ENCODE results near the gene MYL6B. TPM values are rescaled to one million over a fixed set of nuclear protein-coding genes. Genes with fewer than 3 reads are reported as not detected.

MYL6B gene
- total and polyA plus RNA-seq, 8 donors: 32.6 to 193 (median 161) TPM

DNA sequence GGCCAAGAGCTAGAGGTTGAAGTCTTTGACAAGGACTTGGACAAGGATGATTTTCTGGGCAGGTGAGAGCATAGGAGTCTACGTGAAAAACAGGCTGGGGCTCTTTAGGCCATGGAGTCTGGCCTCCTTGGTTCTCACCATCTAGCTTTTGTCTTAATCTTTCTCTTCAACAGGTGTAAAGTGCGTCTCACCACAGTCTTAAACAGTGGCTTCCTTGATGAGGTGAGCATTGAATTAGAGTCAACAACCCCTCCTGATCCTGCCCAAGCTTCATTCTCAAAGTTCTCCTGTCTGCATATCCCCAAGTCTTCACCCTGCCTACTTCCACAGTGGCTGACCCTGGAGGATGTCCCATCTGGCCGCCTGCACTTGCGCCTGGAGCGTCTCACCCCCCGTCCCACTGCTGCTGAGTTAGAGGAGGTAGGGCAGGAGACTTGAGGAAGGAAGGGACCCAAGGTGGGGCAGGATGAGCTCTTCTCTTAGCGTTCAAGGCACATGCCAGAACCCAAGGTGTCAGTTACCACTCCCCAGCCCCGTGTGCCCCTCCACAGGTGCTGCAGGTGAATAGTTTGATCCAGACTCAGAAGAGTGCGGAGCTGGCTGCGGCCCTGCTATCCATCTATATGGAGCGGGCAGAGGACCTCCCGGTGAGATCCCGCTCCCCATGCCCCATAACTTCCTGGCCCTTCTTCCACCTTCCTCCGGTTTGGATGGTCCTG, 14.4 kb upstream of the MYL6B start:
- intact Hi-C loops (cut with DNase I): no loop called here
- TF ChIP-seq, protein P1, sequence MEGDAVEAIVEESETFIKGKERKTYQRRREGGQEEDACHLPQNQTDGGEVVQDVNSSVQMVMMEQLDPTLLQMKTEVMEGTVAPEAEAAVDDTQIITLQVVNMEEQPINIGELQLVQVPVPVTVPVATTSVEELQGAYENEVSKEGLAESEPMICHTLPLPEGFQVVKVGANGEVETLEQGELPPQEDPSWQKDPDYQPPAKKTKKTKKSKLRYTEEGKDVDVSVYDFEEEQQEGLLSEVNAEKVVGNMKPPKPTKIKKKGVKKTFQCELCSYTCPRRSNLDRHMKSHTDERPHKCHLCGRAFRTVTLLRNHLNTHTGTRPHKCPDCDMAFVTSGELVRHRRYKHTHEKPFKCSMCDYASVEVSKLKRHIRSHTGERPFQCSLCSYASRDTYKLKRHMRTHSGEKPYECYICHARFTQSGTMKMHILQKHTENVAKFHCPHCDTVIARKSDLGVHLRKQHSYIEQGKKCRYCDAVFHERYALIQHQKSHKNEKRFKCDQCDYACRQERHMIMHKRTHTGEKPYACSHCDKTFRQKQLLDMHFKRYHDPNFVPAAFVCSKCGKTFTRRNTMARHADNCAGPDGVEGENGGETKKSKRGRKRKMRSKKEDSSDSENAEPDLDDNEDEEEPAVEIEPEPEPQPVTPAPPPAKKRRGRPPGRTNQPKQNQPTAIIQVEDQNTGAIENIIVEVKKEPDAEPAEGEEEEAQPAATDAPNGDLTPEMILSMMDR (IDR thresholded peaks at IDR 0.05): no peak
- ATAC-seq (no peak), DNase-seq (no peak)
- Histone ChIP-seq H3K27me3 (no peaks in the 10 kb centered on the region), H3K4me1 (peaks cover 0 to 15% of the 10 kb centered on the region in 2 donors), H3K9me3 (no peaks in the 10 kb centered on the region), H3K27ac (no peak overlapping the region), H3K4me3 (no peak overlapping the region), H3K36me3 (peaks cover 0 to 100% of the 10 kb centered on the region in 2 donors)

DNA sequence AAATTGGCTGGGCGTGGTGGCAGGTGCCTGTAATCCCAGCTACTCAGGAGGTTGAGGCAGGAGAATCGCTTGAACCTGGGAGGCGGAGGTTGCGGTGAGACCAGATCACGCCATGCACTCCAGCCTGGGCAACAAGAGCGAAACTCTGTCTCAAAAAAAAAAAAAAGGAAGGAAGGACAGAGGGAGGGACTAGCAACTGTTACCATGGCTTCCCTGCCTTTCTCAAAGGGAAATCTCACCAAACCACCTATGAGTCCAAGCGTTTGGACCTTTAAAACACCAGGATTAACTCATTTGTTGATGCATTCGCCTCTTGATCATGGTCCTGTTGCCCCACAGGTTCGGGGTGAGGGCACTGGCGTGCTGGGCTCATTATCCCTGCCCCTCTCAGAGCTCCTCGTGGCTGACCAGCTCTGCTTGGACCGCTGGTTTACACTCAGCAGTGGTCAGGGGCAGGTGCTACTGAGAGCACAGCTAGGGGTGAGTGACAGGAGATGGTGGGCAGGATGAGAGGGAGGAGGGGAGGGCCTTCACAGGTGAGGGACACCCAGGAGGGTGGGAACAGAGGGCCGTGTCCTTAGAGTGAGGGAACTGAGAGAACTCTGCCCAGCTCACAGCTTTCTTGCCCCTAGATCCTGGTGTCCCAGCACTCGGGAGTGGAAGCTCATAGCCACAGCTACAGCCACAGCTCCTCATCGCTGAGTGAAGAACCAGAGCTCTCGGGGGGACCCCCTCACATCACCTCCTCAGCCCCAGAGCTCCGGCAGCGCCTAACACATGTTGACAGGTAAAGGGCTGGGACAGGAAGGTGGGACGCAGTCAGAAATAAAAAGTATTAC, 10.2 kb upstream of the MYL6B start:
- Histone ChIP-seq H3K27me3 (no peaks in the 10 kb centered on the region), H3K9me3 (no peaks in the 10 kb centered on the region), H3K4me1 (peaks cover 0 to 37% of the 10 kb centered on the region in 2 donors), H3K27ac (peak overlapping the region in 1 of 2 donors; percentile 64), H3K36me3 (peaks cover 0 to 83% of the 10 kb centered on the region in 2 donors), H3K4me3 (no peak overlapping the region)
- intact Hi-C loops (cut with DNase I): no loop called here
- DNase-seq: no peak
- peak; percentile 7 for ATAC-seq
- TF ChIP-seq, protein P1 (IDR thresholded peaks at IDR 0.05): no peak

DNA sequence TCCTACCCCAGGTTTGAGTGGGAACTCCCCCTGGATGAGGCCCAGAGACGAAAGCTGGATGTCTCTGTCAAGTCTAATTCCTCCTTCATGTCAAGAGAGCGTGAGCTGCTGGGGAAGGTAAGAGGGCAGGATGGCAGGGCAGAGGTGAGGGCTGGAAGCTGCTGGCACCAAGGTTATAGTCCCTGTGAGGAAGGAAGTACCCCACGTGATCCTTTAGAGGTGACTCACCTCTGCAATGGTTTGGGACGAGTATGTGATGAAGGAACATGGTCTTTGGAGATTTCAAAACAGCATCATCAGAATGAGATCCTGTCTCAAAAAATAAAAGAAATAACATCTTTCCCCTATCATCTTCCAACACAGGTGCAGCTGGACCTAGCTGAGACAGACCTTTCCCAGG, 9.2 kb upstream of the MYL6B start:
- peaks cover 0 to 41% of the 10 kb centered on the region in 2 donors for H3K4me1 ChIP-seq
- TF ChIP-seq, protein P1 (IDR thresholded peaks at IDR 0.05): no peak
- intact Hi-C loops (cut with DNase I): no loop called here
- no peak overlapping the region for H3K4me3 ChIP-seq
- H3K9me3 ChIP-seq: no peaks in the 10 kb centered on the region
- H3K27me3 ChIP-seq: no peaks in the 10 kb centered on the region
- H3K27ac ChIP-seq: peak overlapping the region; percentile 27 to 71
- peaks cover 0 to 73% of the 10 kb centered on the region in 2 donors for H3K36me3 ChIP-seq
- ATAC-seq: no peak
- DNase-seq: no peak

DNA sequence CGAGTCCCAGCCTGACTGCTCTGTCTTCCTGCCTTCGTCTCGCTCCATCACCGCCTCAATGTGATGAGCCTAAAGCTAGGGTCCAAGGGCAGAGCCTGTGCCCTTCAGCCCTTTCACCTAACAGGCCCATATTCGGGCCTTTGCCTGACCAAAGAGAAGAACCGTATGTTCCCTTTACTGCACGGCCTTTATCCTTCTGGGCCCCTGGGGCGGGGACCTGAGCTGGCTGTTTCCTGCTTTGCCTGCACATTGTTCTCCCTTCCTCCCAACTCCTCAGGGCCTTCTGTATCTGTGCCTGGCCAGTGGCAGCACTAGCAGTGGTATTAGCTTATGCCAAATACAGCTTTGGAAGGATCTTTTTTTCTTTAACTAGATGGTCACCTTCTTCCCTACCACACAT, 8.5 kb upstream of the MYL6B start:
- DNase-seq: no peak
- Histone ChIP-seq H3K9me3 (no peaks in the 10 kb centered on the region), H3K4me1 (peaks cover 0 to 41% of the 10 kb centered on the region in 2 donors), H3K27me3 (no peaks in the 10 kb centered on the region), H3K36me3 (peaks cover 0 to 66% of the 10 kb centered on the region in 2 donors), H3K4me3 (no peak overlapping the region), H3K27ac (peak overlapping the region; percentile 27 to 71)
- no peak for ATAC-seq
- TF ChIP-seq, protein P1 (IDR thresholded peaks at IDR 0.05): no peak
- intact Hi-C loops (cut with DNase I): no loop called here

DNA sequence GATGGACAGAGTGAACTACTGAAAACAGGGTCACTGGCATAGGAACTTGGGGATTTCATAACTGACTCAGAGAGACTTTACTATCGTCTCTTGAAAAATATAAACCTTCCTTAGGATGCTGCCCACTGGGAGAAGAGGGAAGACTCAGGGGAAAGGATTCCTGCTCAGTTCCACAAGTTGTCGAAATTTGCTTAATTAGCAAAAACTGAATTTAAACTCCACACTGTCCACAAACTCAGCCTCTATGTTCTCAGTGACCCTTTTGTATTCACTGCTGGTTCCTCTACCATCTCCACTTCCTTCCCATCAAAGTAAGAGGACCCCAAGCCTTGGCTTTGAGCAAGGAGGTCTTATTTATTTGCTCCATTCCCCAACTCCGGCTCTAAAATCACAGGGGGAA, 7.2 kb upstream of the MYL6B start:
- Histone ChIP-seq H3K4me1 (peaks cover 0 to 41% of the 10 kb centered on the region in 2 donors), H3K9me3 (no peaks in the 10 kb centered on the region), H3K36me3 (peaks cover 0 to 53% of the 10 kb centered on the region in 2 donors), H3K27ac (peak overlapping the region in 1 of 2 donors; percentile 71), H3K27me3 (no peaks in the 10 kb centered on the region), H3K4me3 (no peak overlapping the region)
- no peak for DNase-seq
- TF ChIP-seq, protein P1 (IDR thresholded peaks at IDR 0.05): no peak
- intact Hi-C loops (cut with DNase I): no loop called here
- no peak for ATAC-seq

Measured in left lung (tissue), 10 donors.